ENCODE results near the gene DMKN.

- TF ChIP-seq CTCF (IDR thresholded peaks at IDR 0.05; ENCODE audit: low read depth, low read length, poor library complexity, severe bottlenecking): no peak
- no peak for TF ChIP-seq EZH2phosphoT487 (IDR thresholded peaks at IDR 0.05; ENCODE audit: borderline replicate concordance, low read length)
Observed at GRCh38 chr19:35556025-35556590, 42.7 kb upstream of the DMKN start.

All from DOHH2 (cell line).